GM19238 (cell line): ENCODE results near the gene SLC10A2.
A peak's percentile ranks its signal among the peaks of the same experiment; 100 is the strongest.
"Not testable (repeated sequence)": the region's sequence is repeated elsewhere in the genome, so short reads cannot be mapped to it uniquely, and the experiment has no call there.

Source experiments
- DNase-seq: peaks from one replicate; pipeline ENCODE4 v3.0.0; 2011; ENCODE audit warnings: low spot score; ENCODE audit not compliant: insufficient read length

Gene SLC10A2

GRCh38 chr13:103066079-103066780 is at the start of gene SLC10A2:
Gene SLC10A2 (minus strand): TSS chr13:103066417. CDS start chr13:103066249, 168 bp downstream.
- no peak for DNase-seq

GRCh38 chr13:103107580-103107979 is 41.4 kb upstream of the SLC10A2 start:
- DNase-seq: no peak

GRCh38 chr13:103104340-103104739 is 38.1 kb upstream of the SLC10A2 start:
- no peak for DNase-seq

GRCh38 chr13:103103456-103103855 is 37.2 kb upstream of the SLC10A2 start:
- DNase-seq: not testable (repeated sequence)

- DNase-seq: no peak
These were observed 36.3 kb upstream of the SLC10A2 start for GRCh38 chr13:103102482-103102881.

- no peak for DNase-seq
These were observed 35.7 kb upstream of the SLC10A2 start for GRCh38 chr13:103101901-103102300.

GRCh38 chr13:103101500-103101899 is 35.3 kb upstream of the SLC10A2 start:
- no peak for DNase-seq

GRCh38 chr13:103100830-103101229 is 34.6 kb upstream of the SLC10A2 start:
- DNase-seq: no peak

- no peak for DNase-seq
These were observed 33.6 kb upstream of the SLC10A2 start for GRCh38 chr13:103099722-103100293.

GRCh38 chr13:103098535-103098934 is 32.3 kb upstream of the SLC10A2 start:
- no peak for DNase-seq

GRCh38 chr13:103097366-103097928 is 31.2 kb upstream of the SLC10A2 start:
- DNase-seq: no peak

GRCh38 chr13:103093649-103094048 is 27.4 kb upstream of the SLC10A2 start:
- DNase-seq: not testable (repeated sequence)

GRCh38 chr13:103087275-103087674 is 21.1 kb upstream of the SLC10A2 start:
- no peak for DNase-seq

GRCh38 chr13:103081435-103081834 is 15.2 kb upstream of the SLC10A2 start:
- DNase-seq: no peak

- no peak for DNase-seq
These were observed 11.9 kb upstream of the SLC10A2 start for GRCh38 chr13:103078158-103078557.

GRCh38 chr13:103068836-103069235 is 2.6 kb upstream of the SLC10A2 start:
- no peak for DNase-seq

GRCh38 chr13:103067751-103068555 is 1.7 kb upstream of the SLC10A2 start:
- peak; percentile 3 for DNase-seq

- DNase-seq: no peak
These were observed 646 bp upstream of the SLC10A2 start for GRCh38 chr13:103066781-103067345.

- no peak for DNase-seq
These were observed 2.8 kb downstream of the SLC10A2 start for GRCh38 chr13:103063376-103063775.

- no peak for DNase-seq
These were observed 4.1 kb downstream of the SLC10A2 start for GRCh38 chr13:103062079-103062478.

GRCh38 chr13:103056008-103056407 is 10.2 kb downstream of the SLC10A2 start:
- no peak for DNase-seq

GRCh38 chr13:103055166-103055565 is 11.1 kb downstream of the SLC10A2 start:
- DNase-seq: no peak
